CD14-positive monocyte (primary cell): ENCODE results near the gene EIF1B. TPM values are rescaled to one million over a fixed set of nuclear protein-coding genes. Genes with fewer than 3 reads are reported as not detected.

Experiments used
- DNase-seq, 3 donors: peaks; one replicate each; pipeline ENCODE4 v3.0.0-alpha.2; 2011 to 2022
- H2AFZ ChIP-seq: 2 replicates; pipeline ENCODE4 v1.6.0; 2012; ENCODE audit warnings: mild to moderate bottlenecking, low read depth, low read length, inconsistent platforms; ENCODE audit not compliant: insufficient read depth, poor library complexity, severe bottlenecking
- H3K27ac ChIP-seq, 2 donors: 1 replicate in 1 of 2; 2 replicates in 1 of 2; pipeline ENCODE4 v1.5.1; 2012 to 2013; ENCODE audit warnings: low read length in 2 of 2, control low read depth in 1 of 2, inconsistent platforms in 1 of 2, low read depth in 1 of 2, mild to moderate bottlenecking in 1 of 2
- H3K27me3 ChIP-seq, 2 donors: one replicate each; pipeline versions ENCODE4 v1.6.0 to v1.6.1; 2011 to 2013; ENCODE audit warnings: low read length in 2 of 2; ENCODE audit not compliant: control insufficient read depth in 2 of 2, insufficient read depth in 2 of 2
- H3K36me3 ChIP-seq, 2 donors: replicated peaks in 1 of 2; 1 replicate in 1 of 2; 2 replicates in 1 of 2; pipeline versions ENCODE4 v1.5.1 to v1.6.1; 2012 to 2013; ENCODE audit warnings: low read length in 2 of 2, control low read depth in 1 of 2, inconsistent platforms in 1 of 2, mild to moderate bottlenecking in 1 of 2; ENCODE audit not compliant: insufficient read depth in 2 of 2, control insufficient read depth in 1 of 2
- H3K4me1 ChIP-seq, 2 donors: 1 replicate in 1 of 2; 2 replicates in 1 of 2; pipeline versions ENCODE4 v1.5.1 to v1.6.1; 2012 to 2013; ENCODE audit warnings: low read length in 2 of 2, control low read depth in 1 of 2, inconsistent platforms in 1 of 2, mild to moderate bottlenecking in 1 of 2, moderate library complexity in 1 of 2; ENCODE audit not compliant: insufficient read depth in 2 of 2, control insufficient read depth in 1 of 2
- H3K4me2 ChIP-seq: replicated peaks from 2 replicates; pipeline ENCODE3; 2012; ENCODE audit warnings: low read length, moderate library complexity, mild to moderate bottlenecking; ENCODE audit not compliant: poor library complexity, severe bottlenecking; ENCODE audit errors: extremely low read depth
- H3K4me3 ChIP-seq, 3 experiments: fragments of 200-600 bp in 1 of 3; sonication (generic) in 1 of 3; replicated peaks in 1 of 3; 1 replicate in 2 of 3; 2 replicates in 1 of 3; pipeline ENCODE4 v1.5.1; 2011 to 2013; ENCODE audit warnings: low read length in 3 of 3, mild to moderate bottlenecking in 3 of 3, control low read depth in 2 of 3, low read depth in 2 of 3, inconsistent platforms in 1 of 3, moderate library complexity in 1 of 3
- H3K79me2 ChIP-seq: 2 replicates; pipeline ENCODE4 v1.6.0; 2012; ENCODE audit warnings: mild to moderate bottlenecking, control low read depth, inconsistent platforms, low read length, moderate library complexity; ENCODE audit not compliant: insufficient read depth
- H3K9ac ChIP-seq: 2 replicates; pipeline ENCODE4 v1.6.0; 2017; ENCODE audit warnings: low read length, mild to moderate bottlenecking; ENCODE audit not compliant: insufficient read depth, poor library complexity, severe bottlenecking
- H3K9me3 ChIP-seq, 2 donors: replicated peaks in 1 of 2; 1 replicate in 1 of 2; 2 replicates in 1 of 2; pipeline versions ENCODE4 v1.5.1 to v1.6.1; 2012 to 2013; ENCODE audit warnings: low read length in 2 of 2, control low read depth in 1 of 2; ENCODE audit not compliant: control insufficient read depth in 1 of 2, insufficient read depth in 1 of 2
- H4K20me1 ChIP-seq: 2 replicates; pipeline ENCODE4 v1.6.0; 2012; ENCODE audit warnings: mild to moderate bottlenecking, low read length, control low read depth, moderate library complexity; ENCODE audit not compliant: insufficient read depth
- H3K27ac Mint-ChIP-seq, 7 donors: one replicate each; pipeline ENCODE4 v1.8.0; 2020; ENCODE audit warnings: mild to moderate bottlenecking in 7 of 7, mixed read lengths in 7 of 7, moderate library complexity in 6 of 7, inconsistent platforms in 2 of 7
- H3K27me3 Mint-ChIP-seq, 3 donors: one replicate each; pipeline ENCODE4 v1.8.0; 2021 to 2022; ENCODE audit warnings: low read depth in 3 of 3, mild to moderate bottlenecking in 3 of 3, mixed read lengths in 3 of 3, moderate library complexity in 3 of 3, inconsistent platforms in 1 of 3
- H3K36me3 Mint-ChIP-seq, 2 donors: one replicate each; pipeline ENCODE4 v1.8.0; 2020; ENCODE audit warnings: mixed read lengths in 2 of 2, inconsistent platforms in 1 of 2, mild to moderate bottlenecking in 1 of 2
- H3K4me1 Mint-ChIP-seq: one replicate; pipeline ENCODE4 v1.8.0; 2020; ENCODE audit warnings: mild to moderate bottlenecking, mixed read lengths
- H3K4me3 Mint-ChIP-seq, 2 donors: one replicate each; pipeline ENCODE4 v1.8.0; 2020; ENCODE audit warnings: mild to moderate bottlenecking in 2 of 2, mixed read lengths in 2 of 2, moderate library complexity in 1 of 2
- H3K9me3 Mint-ChIP-seq, 7 donors: one replicate each; pipeline ENCODE4 v1.8.0; 2020 to 2022; ENCODE audit warnings: mixed read lengths in 7 of 7, mild to moderate bottlenecking in 6 of 7, moderate library complexity in 6 of 7, inconsistent platforms in 2 of 7
- CTCF ChIP-seq: fragments of 200-600 bp; IDR thresholded peaks from one replicate; pipeline ENCODE4 v1.8.0; 2022; ENCODE audit warnings: antibody characterized with exemption, mild to moderate bottlenecking
- intact Hi-C, 2 donors: fragments of 100-400 bp; cut with micrococcal nuclease; formaldehyde crosslinking; loops; one replicate each; pipeline versions ENCODE4 v1.15.0 to v1.15.1; 2023
- polyA plus RNA-seq, 3 donors: library from polyadenylated mRNA; depleted of rRNA in 1 of 3; unstranded in 2 of 3; stranded (reverse) in 1 of 3; fragments of 300-500 nt in 2 of 3; fragments of >200 nt in 1 of 3; fragmentation: Illumina TruSeq in 2 of 3; gene quantifications; 1 replicate in 2 of 3; 2 replicates in 1 of 3; pipeline ENCODE4 v1.2.3, GENCODE V29; 2012 to 2021

Gene EIF1B
- polyA plus RNA-seq, 3 donors = 51.8 to 95.4 (median 70.8) TPM

- H3K4me3 ChIP-seq = no peak overlapping the region
- no peaks in the 10 kb centered on the region for H3K9me3 ChIP-seq
- intact Hi-C loops = no loop called here
- DNase-seq = no peak
- no peak overlapping the region for H3K4me2 ChIP-seq
- H3K27me3 Mint-ChIP-seq = peaks cover 0 to 5% (median 2%) of the 10 kb centered on the region in 3 donors
- no peaks in the 10 kb centered on the region for H3K79me2 ChIP-seq
- no peaks in the 10 kb centered on the region for H3K4me1 Mint-ChIP-seq
- H3K36me3 Mint-ChIP-seq = no peaks in the 10 kb centered on the region
- H3K9me3 Mint-ChIP-seq = peaks cover 0 to 6% (median 2%) of the 10 kb centered on the region in 7 donors
- H3K27ac ChIP-seq = no peak overlapping the region
- no peak overlapping the region for H3K4me3 Mint-ChIP-seq
- H4K20me1 ChIP-seq = no peaks in the 10 kb centered on the region
- H3K27me3 ChIP-seq = no peaks in the 10 kb centered on the region
- H3K9ac ChIP-seq = no peak overlapping the region
- H3K27ac Mint-ChIP-seq = no peak overlapping the region
- H2AFZ ChIP-seq = no peak overlapping the region
- H3K36me3 ChIP-seq = no peaks in the 10 kb centered on the region
- no peak for TF ChIP-seq CTCF
- H3K4me1 ChIP-seq = no peaks in the 10 kb centered on the region
Measured at GRCh38 chr3:40341671-40342070, 32.2 kb downstream of the EIF1B start.

- intact Hi-C loops = no loop called here
- TF ChIP-seq CTCF = no peak
- Mint-ChIP-seq H3K27me3 (peaks cover 0 to 6% (median 5%) of the 10 kb centered on the region in 3 donors), H3K36me3 (no peaks in the 10 kb centered on the region), H3K4me1 (no peaks in the 10 kb centered on the region), H3K4me3 (no peak overlapping the region), H3K9me3 (peaks cover 4 to 15% (median 10%) of the 10 kb centered on the region in 7 donors), H3K27ac (no peak overlapping the region)
- no peak for DNase-seq
- no peaks in the 10 kb centered on the region for H3K36me3 ChIP-seq
- no peaks in the 10 kb centered on the region for H3K27me3 ChIP-seq
- H3K27ac ChIP-seq = no peak overlapping the region
- no peak overlapping the region for H3K4me2 ChIP-seq
- no peaks in the 10 kb centered on the region for H3K79me2 ChIP-seq
- no peaks in the 10 kb centered on the region for H3K4me1 ChIP-seq
- no peak overlapping the region for H2AFZ ChIP-seq
- no peak overlapping the region for H3K9ac ChIP-seq
- peaks cover 4% of the 10 kb centered on the region in 2 donors for H3K9me3 ChIP-seq
- no peaks in the 10 kb centered on the region for H4K20me1 ChIP-seq
- no peak overlapping the region for H3K4me3 ChIP-seq
Measured at GRCh38 chr3:40350529-40350928, 41.0 kb downstream of the EIF1B start.
